HL-60 (cell line): Measurements from ENCODE around the gene STX8.

ENCODE experiments used
- DNase-seq, 2 experiments: peaks; one replicate each; pipeline ENCODE4 v3.0.0-alpha.2; 2010 to 2020; ENCODE audit warnings: low read depth in 1 of 2, low spot score in 1 of 2
- H3K27ac ChIP-seq: fragments of 250-450 bp; sonication (Bioruptor Pico); replicated peaks from 2 replicates; pipeline ENCODE4 v1.5.1; 2020; ENCODE audit warnings: mild to moderate bottlenecking, moderate library complexity
- H3K27me3 ChIP-seq: fragments of 250-450 bp; sonication (Bioruptor Pico); 2 replicates; pipeline ENCODE4 v1.5.1; 2021; ENCODE audit warnings: mild to moderate bottlenecking, moderate library complexity; ENCODE audit not compliant: insufficient read depth, poor library complexity, severe bottlenecking
- H3K4me3 ChIP-seq: replicated peaks from 2 replicates; pipeline ENCODE4 v1.5.1; 2011; ENCODE audit warnings: mild to moderate bottlenecking, control low read depth, low read length; ENCODE audit not compliant: insufficient read depth
- CTCF ChIP-seq: IDR thresholded peaks from one replicate; pipeline ENCODE4 v1.5.1; 2011; ENCODE audit warnings: low read length, control low read depth, inconsistent platforms; ENCODE audit not compliant: insufficient read depth
- GABPA ChIP-seq: IDR thresholded peaks from 2 replicates; pipeline ENCODE4 v1.6.1; 2012; ENCODE audit warnings: low read depth
- POLR2AphosphoS5 ChIP-seq: IDR thresholded peaks from 2 replicates; pipeline ENCODE4 v1.6.1; 2012; ENCODE audit warnings: low read depth
- SPI1 ChIP-seq: IDR thresholded peaks from 2 replicates; pipeline ENCODE4 v1.6.1; 2012; ENCODE audit warnings: low read depth, mild to moderate bottlenecking, borderline replicate concordance
- TF ChIP-seq, protein P1 (sequence below): IDR thresholded peaks from 2 replicates; pipeline ENCODE4 v1.6.1; 2012; ENCODE audit warnings: low read depth; ENCODE audit not compliant: insufficient replicate concordance

STX8 gene

GRCh38 chr17:9331279-9332131 is 244.1 kb downstream of the STX8 start:
- Histone ChIP-seq H3K27ac (no peak overlapping the region), H3K4me3 (no peak overlapping the region), H3K27me3 (no peaks in the 10 kb centered on the region)
- TF ChIP-seq CTCF: no peak
- TF ChIP-seq GABPA: no peak
- no peak for TF ChIP-seq POLR2AphosphoS5
- TF ChIP-seq, protein P1, sequence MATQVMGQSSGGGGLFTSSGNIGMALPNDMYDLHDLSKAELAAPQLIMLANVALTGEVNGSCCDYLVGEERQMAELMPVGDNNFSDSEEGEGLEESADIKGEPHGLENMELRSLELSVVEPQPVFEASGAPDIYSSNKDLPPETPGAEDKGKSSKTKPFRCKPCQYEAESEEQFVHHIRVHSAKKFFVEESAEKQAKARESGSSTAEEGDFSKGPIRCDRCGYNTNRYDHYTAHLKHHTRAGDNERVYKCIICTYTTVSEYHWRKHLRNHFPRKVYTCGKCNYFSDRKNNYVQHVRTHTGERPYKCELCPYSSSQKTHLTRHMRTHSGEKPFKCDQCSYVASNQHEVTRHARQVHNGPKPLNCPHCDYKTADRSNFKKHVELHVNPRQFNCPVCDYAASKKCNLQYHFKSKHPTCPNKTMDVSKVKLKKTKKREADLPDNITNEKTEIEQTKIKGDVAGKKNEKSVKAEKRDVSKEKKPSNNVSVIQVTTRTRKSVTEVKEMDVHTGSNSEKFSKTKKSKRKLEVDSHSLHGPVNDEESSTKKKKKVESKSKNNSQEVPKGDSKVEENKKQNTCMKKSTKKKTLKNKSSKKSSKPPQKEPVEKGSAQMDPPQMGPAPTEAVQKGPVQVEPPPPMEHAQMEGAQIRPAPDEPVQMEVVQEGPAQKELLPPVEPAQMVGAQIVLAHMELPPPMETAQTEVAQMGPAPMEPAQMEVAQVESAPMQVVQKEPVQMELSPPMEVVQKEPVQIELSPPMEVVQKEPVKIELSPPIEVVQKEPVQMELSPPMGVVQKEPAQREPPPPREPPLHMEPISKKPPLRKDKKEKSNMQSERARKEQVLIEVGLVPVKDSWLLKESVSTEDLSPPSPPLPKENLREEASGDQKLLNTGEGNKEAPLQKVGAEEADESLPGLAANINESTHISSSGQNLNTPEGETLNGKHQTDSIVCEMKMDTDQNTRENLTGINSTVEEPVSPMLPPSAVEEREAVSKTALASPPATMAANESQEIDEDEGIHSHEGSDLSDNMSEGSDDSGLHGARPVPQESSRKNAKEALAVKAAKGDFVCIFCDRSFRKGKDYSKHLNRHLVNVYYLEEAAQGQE: no peak
- no peak for TF ChIP-seq SPI1
- no peak for DNase-seq

DNA sequence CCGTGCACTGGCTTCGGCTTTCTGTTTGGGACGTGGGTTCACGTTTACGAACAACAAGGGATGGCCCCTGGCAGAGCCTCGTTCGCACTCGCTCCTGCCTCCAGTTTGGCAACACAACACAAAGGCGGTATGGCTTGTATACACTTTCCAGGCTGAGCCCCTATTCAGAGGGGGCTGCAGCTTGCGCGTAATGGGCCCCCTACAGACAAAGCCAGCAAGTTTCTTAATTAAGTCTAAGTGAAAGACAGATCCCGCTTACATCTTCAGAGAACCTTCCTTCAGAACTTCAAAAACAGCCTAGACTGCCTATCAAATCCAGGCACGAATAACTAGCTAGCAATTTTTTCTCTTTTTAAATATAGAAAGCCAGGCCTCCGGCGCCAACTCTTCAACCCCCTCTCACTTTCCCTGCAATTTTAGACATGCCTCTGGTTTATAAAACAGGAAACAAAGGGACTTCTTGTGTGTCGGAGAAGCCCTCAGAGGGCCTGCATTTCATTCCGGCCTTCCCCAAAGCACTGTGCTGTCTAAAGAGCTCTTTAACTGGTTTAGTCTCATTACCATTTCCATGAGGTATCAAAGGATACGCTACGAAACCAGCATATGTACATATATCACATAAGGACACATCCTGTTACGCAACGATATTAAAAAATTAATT is 244.9 kb downstream of the STX8 start:
- Histone ChIP-seq H3K27me3 (no peaks in the 10 kb centered on the region), H3K4me3 (no peak overlapping the region), H3K27ac (no peak overlapping the region)
- DNase-seq: no peak
- TF ChIP-seq, protein P1: no peak
- TF ChIP-seq CTCF (no peak), GABPA (no peak), POLR2AphosphoS5 (no peak)

DNA sequence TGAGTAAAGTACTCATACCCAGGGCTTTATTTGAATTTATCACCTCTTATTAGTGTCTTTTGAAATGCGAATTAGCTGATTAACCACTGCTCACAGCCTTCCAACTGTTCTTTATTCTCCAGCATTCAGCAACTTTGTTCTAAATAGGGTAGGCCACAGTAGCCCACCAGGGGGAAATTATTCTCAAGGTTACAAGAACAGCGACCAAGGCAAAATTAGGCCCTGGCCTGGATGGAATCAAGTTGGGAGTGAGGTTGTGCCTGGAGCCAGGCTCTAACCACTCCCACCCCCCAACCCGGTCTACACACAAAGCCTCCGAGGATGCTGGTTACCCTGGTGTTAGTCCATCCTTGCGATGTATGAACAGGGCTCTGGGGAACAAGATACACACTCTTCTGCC is 245.5 kb downstream of the STX8 start:
- Histone ChIP-seq H3K27me3 (no peaks in the 10 kb centered on the region), H3K4me3 (no peak overlapping the region), H3K27ac (no peak overlapping the region)
- no peak for TF ChIP-seq GABPA
- TF ChIP-seq POLR2AphosphoS5: no peak
- no peak for TF ChIP-seq CTCF
- TF ChIP-seq, protein P1: no peak
- TF ChIP-seq SPI1: no peak
- no peak for DNase-seq
